Motor neuron (in vitro differentiated cells): ENCODE data around the gene PDE8A. TPM values are rescaled to one million over a fixed set of nuclear protein-coding genes. Genes with fewer than 3 reads are reported as not detected.
A peak's percentile ranks its signal among the peaks of the same experiment; 100 is the strongest.

Experiments used
- ATAC-seq, 8 experiments: fragments of 200-7000 bp; cut with Tn5 transposase; replicated peaks in 6 of 8; 2 replicates each; pipeline ENCODE4 v1.8.0; 2021; ENCODE audit warnings: mild to moderate bottlenecking in 8 of 8, moderate library complexity in 8 of 8
- H3K27ac ChIP-seq, 2 donors: fragments of 250-450 bp; sonication (Bioruptor Pico); 2 replicates each; pipeline ENCODE4 v1.9.0; 2021; ENCODE audit warnings: antibody characterized with exemption in 2 of 2, mild to moderate bottlenecking in 2 of 2, moderate library complexity in 1 of 2
- H3K4me1 ChIP-seq, 2 donors: fragments of 250-450 bp; sonication (Bioruptor Pico); replicated peaks in 1 of 2; 2 replicates each; pipeline ENCODE4 v1.6.1; 2021; ENCODE audit warnings: antibody characterized with exemption in 2 of 2, mild to moderate bottlenecking in 2 of 2, moderate library complexity in 1 of 2
- H3K4me3 ChIP-seq, 5 donors: fragments of 250-450 bp; sonication (Bioruptor Pico); 2 replicates each; pipeline ENCODE4 v1.9.0; 2021; ENCODE audit warnings: antibody characterized with exemption in 5 of 5, mild to moderate bottlenecking in 5 of 5, moderate library complexity in 4 of 5
- WGBS, 10 experiments: fragments of 450-650 bp; shearing (Covaris generic); methylation state at CpG; one replicate each; pipeline ENCODE4 v1.0.0; 2022; 5-methylcytosine and 5-hydroxymethylcytosine counted together
- in situ Hi-C, 9 experiments: fragments of 400-800 bp; cut with MboI; loops; one replicate each; pipeline ENCODE4 v1.15.0; 2021; ENCODE audit warnings: low sequenced_read_pairs in 9 of 9, low pct_unique_long_range_greater_than_20kb in 2 of 9; ENCODE audit not compliant: unreplicated experiment in 9 of 9
- total RNA-seq, 8 experiments: library from RNA; unstranded; fragments of 300-600 nt; gene quantifications; 2 replicates each; pipeline versions ENCODE4 v1.2.3 to v1.2.4, GENCODE V29; 2022

Gene PDE8A
- total RNA-seq, 8 experiments from 2014 or later = 6.2 to 81.4 (median 28.2) TPM

DNA sequence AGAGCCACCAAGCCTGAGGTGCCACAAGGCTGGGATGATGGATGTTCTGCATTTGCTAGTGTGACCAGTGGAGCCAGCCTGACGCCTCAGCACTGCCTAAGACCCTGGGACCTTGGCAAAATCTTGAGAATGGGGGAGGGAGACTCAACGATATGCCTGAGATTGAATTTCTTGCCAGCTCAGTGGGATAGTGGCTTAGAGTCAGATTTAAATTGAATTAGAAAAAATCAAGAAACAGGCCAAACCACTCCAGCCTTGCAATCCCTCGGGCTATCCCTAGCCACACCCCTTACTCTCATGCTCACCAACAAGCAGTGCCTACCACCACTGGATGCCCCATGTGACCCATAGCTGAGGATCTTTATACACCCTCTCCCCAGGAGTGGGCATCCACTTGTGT lies 18.7 kb upstream of the PDE8A start:
- Histone ChIP-seq H3K4me3 (no peak overlapping the region), H3K27ac (no peak overlapping the region), H3K4me1 (peaks cover 6 to 8% of the 10 kb centered on the region in 2 donors)
- 29 to 100% (median 54%) methylated on average over 1 to 3 of the region's 3 CpGs; no CpG with 5 or more reads in 5 of the 10 experiments for WGBS, 10 experiments
- in situ Hi-C loops = loop anchor here in 1 of 9 experiments (10.0 to 25.0 kb wide), 2 partner anchors 82 to 174 kb away; no protein-coding TSS in a partner anchor
- ATAC-seq = peak in 3 of 8 experiments; percentile 11 to 56 (median 39)

DNA sequence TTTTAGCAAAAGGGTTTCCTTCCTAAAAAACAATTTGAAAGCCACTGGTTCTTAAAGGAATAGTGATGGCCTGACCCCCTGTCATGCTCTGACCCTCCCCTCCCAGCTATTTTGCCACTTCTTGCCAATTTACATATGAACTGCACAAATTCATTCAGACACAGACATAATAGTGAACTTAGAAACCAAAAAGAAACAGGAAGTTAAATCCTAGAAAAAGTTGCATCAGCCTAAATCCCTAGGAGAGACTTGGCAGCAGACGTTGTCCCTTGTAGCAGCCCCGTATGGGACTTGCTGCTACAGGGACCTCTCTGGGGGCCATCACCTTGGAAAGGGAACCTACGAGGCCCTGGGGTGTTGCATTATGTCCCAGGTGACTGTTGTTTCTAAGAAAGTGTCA lies 14.3 kb upstream of the PDE8A start:
- H3K27ac ChIP-seq = peak overlapping the region in 1 of 2 donors; percentile 57
- 27 to 60% (median 35%) methylated on average over 1 to 3 of the region's 3 CpGs; no CpG with 5 or more reads in 6 of the 10 experiments for WGBS, 10 experiments
- H3K4me1 ChIP-seq = peaks cover 6 to 8% of the 10 kb centered on the region in 2 donors
- ATAC-seq = no peak
- H3K4me3 ChIP-seq = no peak overlapping the region
- in situ Hi-C loops = loop anchor here in 1 of 9 experiments (10.0 to 25.0 kb wide), 2 partner anchors 77 to 170 kb away; no protein-coding TSS in a partner anchor

DNA sequence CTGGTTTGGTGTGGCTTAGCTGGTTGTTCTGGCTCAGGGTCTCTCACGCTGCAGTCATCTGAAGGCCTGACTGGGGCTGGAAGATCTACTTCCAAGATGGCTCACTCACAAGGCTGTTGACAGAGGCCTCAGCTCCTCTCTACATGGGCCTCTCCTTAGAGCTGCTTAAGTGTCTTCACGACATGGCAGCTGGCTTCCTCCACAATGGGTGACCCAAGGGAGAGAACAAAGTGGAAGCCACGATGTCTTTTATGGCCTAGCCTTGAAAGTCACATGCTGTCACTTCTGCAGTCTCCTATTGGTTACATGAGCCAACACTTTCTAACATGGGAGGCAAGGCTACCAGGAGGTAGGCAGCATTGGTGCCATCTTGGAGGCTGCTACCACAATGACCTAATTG lies 13.4 kb upstream of the PDE8A start:
- in situ Hi-C loops = loop anchor here in 1 of 9 experiments (10.0 to 25.0 kb wide), 2 partner anchors 76 to 169 kb away; no protein-coding TSS in a partner anchor
- Histone ChIP-seq H3K4me3 (no peak overlapping the region), H3K27ac (no peak overlapping the region), H3K4me1 (peaks cover 6 to 8% of the 10 kb centered on the region in 2 donors)
- ATAC-seq = no peak
- WGBS, 10 experiments = 43 to 100% (median 85%) methylated on average over 1 to 3 of the region's 3 CpGs; no CpG with 5 or more reads in 4 of the 10 experiments

DNA sequence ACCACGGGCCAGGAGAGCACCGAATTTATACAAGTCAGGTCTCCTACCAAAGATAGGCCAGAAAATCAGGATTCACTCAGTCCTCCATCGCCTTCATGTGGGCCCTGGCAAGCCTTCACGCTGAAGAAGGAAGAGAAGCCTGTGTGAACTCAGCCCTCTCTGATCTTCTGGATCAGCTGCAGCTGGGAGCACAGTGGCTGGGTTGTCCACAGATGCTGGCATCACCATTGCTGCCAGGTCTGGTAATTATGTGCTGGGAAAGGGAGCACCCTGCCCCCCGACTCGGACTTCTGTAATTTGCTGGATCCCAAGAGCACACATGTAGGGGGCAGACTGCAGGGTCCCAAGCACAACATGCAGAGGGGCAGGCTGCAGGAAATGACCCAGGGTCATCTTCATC lies 12.4 kb upstream of the PDE8A start:
- 40 to 90% (median 80%) methylated on average over 1 to 6 of the region's 6 CpGs; no CpG with 5 or more reads in 1 of the 10 experiments for WGBS, 10 experiments
- Histone ChIP-seq H3K4me3 (no peak overlapping the region), H3K27ac (no peak overlapping the region), H3K4me1 (peaks cover 6 to 8% of the 10 kb centered on the region in 2 donors)
- ATAC-seq = no peak
- in situ Hi-C loops = loop anchor here in 1 of 9 experiments (10.0 to 25.0 kb wide), 2 partner anchors 76 to 168 kb away; no protein-coding TSS in a partner anchor

DNA sequence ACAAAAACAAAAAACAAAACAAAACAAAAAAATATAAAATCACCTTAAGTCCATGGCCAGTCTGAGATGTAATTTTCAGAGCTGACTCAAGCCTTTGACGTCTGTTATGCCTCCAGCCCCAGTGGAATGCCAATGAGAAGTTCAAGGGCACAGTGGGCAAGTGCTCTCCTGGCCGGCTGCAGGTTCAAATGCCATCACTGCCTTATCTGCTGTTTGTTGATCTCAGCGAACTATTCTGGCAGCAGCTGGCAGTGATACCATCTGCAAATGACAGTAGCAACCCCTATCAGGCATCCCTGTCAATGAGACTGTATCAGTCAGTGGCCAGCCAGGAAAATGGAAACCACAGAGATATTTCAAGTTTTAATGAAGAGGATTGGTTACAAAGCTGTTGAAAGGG lies 10.8 kb upstream of the PDE8A start:
- Histone ChIP-seq H3K4me3 (no peak overlapping the region), H3K27ac (no peak overlapping the region), H3K4me1 (peaks cover 6 to 8% of the 10 kb centered on the region in 2 donors)
- 31 to 90% (median 72%) methylated on average over 2 to 3 of the region's 3 CpGs; no CpG with 5 or more reads in 4 of the 10 experiments for WGBS, 10 experiments
- in situ Hi-C loops = loop anchor here in 1 of 9 experiments (25.0 kb wide), 1 partner anchor 166 kb away; no protein-coding TSS in a partner anchor
- no peak for ATAC-seq

DNA sequence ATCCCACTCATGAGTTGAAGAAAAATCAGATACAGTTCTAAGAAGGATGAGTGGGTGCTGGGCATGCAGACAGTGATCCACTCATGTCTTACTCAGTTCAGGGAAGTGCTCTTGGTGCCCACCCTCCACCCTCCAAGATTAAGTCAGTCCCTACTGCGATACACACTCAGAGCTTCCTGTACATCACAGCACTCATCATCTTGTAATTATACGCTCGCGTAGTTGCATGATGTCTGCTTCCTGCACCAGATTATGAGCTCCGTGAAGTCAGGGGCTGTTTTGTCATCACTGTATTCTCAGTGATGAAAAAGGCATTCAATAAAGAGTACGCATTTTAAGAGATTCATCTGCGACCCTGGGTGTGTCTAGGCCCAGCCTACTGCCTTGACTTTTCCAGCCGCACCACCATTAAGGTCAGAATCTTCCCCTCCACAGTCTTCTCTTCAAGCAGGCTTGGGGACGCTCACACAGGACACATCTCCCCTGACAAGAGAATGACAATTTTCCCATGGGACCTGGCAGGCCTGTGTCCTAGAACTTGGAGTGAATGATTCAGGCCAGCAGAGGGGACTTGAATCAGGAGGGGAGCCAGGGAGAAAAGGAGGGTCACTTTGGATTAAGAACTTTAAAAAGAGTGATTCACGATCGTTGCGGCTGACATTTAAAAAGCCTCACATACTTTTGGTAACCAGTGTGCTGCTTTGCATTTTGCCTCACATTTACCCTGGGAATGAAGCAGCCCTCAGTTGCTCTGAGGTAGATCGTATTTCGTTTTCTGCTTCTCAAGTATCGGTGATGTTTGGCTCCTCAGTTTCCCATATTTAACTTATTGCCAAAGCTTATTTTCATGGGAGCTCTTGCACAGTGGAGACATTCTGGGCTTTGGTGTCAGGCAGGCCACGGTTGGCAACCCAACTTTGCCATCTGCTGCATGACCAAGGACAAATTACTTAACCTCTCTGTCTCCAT lies 7.9 kb upstream of the PDE8A start:
- in situ Hi-C loops = loop anchor here in 1 of 9 experiments (25.0 kb wide), 1 partner anchor 164 kb away; no protein-coding TSS in a partner anchor
- no peak overlapping the region for H3K27ac ChIP-seq
- 39 to 100% (median 87%) methylated on average over 1 to 13 of the region's 16 CpGs; no CpG with 5 or more reads in 1 of the 10 experiments for WGBS, 10 experiments
- ATAC-seq = peak in 2 of 8 experiments; percentile 13 to 84
- no peak overlapping the region for H3K4me3 ChIP-seq
- H3K4me1 ChIP-seq = no peaks in the 10 kb centered on the region

DNA sequence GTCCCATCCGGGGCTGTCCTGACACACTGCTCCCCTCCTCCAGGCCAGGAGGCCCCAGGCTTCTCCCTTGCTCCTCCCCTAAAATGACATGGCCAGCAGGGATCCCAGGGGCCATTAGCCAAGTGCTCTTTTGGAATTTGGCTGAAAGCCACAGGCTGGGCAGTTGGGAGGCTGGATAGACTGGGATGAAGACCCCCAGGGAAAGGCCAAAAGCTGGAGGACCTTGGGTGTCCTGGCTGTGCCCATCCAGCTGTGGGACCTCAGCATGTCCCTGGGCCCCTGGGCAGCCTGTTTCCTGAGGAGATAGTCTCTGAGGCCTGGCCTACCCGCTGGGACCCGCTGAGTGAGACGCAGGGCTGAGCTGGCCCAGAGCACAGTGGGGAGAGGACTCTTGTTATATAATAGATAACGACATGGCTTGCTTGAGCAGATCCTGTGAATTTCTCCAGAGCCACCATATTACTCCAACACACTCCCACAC lies 5.7 kb upstream of the PDE8A start:
- in situ Hi-C loops = no loop called here
- Histone ChIP-seq H3K27ac (no peak overlapping the region), H3K4me1 (no peaks in the 10 kb centered on the region), H3K4me3 (no peak overlapping the region)
- WGBS, 10 experiments = 0 to 83% (median 29%) methylated on average over 1 of the region's 5 CpGs; no CpG with 5 or more reads in 5 of the 10 experiments
- no peak for ATAC-seq

DNA sequence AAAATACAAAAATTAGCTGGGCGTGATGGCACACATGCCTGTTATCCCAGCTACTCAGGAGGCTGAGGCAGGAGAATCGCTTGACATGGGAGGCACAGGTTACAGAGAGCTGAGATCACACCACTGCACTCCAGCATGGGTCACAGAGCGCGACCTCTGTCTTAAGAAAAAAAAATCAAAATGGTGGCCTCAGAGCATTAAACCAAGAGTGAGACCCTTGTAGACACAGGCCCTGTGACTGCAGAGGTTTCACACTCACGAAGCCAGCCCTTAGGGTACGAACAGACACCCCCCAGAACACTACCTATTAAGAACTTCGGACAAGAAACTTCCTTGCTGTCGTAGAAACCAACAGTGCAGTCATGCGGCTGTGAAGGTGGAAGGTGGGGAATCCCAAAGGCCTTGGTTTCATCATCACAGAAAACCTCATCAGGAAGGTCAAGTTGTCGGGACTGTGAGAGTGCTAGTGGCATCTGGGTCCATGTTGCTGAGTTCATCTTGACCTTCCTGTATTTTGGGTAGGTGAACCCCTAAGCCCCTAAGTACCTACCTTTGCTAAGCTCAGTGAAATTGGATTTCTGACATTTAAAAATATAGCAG lies 4.8 kb upstream of the PDE8A start:
- 70 to 100% (median 91%) methylated on average over 1 to 7 of the region's 10 CpGs; no CpG with 5 or more reads in 2 of the 10 experiments for WGBS, 10 experiments
- Histone ChIP-seq H3K4me1 (no peaks in the 10 kb centered on the region), H3K4me3 (no peak overlapping the region), H3K27ac (no peak overlapping the region)
- in situ Hi-C loops = no loop called here
- ATAC-seq = no peak

DNA sequence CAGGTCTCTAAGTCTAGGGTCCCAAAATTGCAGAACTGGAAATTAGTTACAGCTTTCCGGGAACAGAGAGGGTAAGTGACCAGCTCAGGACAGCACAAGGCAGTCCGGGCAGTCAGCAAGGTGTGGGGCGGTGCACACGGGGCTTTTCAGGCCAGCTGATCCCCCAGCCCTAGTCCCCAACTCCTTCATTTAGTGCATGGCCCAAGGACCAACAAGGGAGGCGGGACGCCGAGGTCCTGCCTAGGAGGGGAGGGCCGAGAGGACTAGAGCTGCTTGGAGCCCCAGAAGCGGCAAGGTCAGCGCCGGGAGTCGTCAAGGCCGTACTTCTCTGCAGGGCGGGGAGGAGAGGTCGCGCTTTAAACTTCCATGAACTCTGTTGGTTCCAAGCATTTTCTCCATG lies 2.0 kb upstream of the PDE8A start:
- Histone ChIP-seq H3K4me1 (peaks cover 0 to 3% of the 10 kb centered on the region in 2 donors), H3K27ac (no peak overlapping the region), H3K4me3 (peak overlapping the region in 3 of 5 donors; percentile 59 to 91 (median 69))
- whole genome bisulfite sequencing, 10 experiments = 25 to 100% (median 37%) methylated on average over 1 to 13 of the region's 16 CpGs; no CpG with 5 or more reads in 2 of the 10 experiments
- no peak for ATAC-seq
- in situ Hi-C loops = no loop called here

DNA sequence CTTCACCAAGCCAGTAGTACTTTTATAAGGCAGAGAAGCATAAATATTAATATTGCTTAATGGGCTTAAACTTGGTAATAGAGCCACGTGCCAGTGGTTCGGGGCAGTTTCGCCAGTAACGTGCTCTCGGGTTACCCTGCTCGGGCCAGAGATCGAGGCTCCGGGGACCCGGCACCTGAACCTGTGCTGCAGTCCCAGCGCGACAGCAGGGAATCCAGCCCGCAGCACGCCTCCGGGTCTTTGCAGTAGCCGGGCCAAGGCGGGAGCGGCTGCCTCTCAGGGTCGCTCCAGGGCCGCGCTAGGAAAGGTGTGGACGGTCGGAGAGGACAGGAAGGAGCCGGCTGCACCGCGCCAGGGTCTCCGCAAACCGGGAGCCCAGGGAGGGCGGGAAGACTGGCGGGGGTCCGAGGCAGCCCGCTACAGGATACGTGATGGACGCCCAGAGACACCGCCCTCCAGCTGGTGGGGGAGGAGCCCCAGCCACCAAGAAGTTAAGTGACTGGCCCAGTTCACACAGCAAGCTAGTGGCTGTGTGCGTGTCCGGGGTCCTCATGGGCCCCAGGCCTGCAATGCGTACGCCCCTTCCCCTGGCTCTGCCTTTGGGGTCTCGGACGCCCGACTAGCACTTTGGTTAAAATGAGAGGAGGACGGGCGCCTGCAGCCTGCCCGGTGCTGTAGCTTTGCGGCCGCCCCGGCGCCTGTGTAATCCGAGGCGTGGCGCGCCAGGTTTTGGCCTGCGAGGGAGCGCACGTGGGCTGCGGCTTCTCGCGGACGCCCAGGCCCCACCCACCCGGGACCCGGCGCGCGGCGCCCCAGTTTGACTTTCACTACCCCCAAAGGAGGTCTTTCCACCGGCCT lies 1.2 kb upstream of the PDE8A start:
- ATAC-seq = peak; percentile 64 to 76 (median 72)
- peaks cover 0 to 3% of the 10 kb centered on the region in 2 donors for H3K4me1 ChIP-seq
- 0 to 3% (median 0%) methylated on average over 5 to 10 of the region's 66 CpGs; no CpG with 5 or more reads in 5 of the 10 experiments for WGBS, 10 experiments
- in situ Hi-C loops = no loop called here
- H3K4me3 ChIP-seq = peak overlapping the region; percentile 53 to 91 (median 61)
- H3K27ac ChIP-seq = peak overlapping the region; percentile 38 to 68

DNA sequence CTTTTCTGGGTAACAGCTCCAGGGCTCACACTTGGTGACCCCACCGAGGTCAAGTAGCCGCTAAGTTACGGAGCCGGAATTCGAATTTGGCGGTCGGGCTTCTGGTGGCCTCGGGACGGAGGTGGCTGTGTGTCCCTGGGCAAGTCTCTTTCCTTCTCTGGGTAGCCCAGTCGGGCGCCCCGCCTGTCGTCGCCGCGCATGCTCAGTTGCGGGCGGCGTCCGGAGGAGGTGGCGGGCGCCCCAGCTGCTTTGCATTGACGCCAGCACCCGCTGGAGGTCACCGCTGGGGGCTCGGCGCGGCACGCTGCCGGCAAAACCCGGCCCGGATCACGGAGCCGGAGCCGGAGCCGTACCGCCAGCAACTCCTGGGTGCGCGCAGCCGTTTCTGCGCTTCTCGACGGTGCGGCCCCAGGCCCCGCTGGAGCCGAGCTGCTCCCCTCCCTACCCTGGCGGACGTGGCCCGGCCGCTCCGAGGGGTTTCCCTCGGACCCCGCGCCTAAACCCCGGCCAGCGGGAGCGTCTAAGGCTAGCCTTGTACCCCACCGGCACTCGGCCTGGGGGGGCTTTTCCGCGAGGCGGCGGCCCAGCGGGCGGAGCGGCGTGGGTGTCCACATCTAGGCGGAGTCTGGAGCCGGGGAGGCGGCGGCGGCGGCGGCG lies 474 bp upstream of the PDE8A start:
- Histone ChIP-seq H3K27ac (peak overlapping the region; percentile 38 to 68), H3K4me3 (peak overlapping the region; percentile 53 to 91 (median 61)), H3K4me1 (peaks cover 0 to 3% of the 10 kb centered on the region in 2 donors)
- ATAC-seq = peak; percentile 70 to 84 (median 78)
- in situ Hi-C loops = no loop called here
- 0% methylated on average over 3 to 6 of the region's 75 CpGs; no CpG with 5 or more reads in 8 of the 10 experiments for WGBS, 10 experiments
